Measurements from ENCODE around the gene ACAA2. TPM values are rescaled to one million over a fixed set of nuclear protein-coding genes. Genes with fewer than 3 reads are reported as not detected.
A peak's percentile ranks its signal among the peaks of the same experiment; 100 is the strongest.

The ACAA2 gene
- total and polyA plus RNA-seq, 4 donors, result 35.2 to 52.8 (median 44.9) TPM

- Histone ChIP-seq H3K27ac (ENCODE audit: low read depth in 1 of 2, low read length in 1 of 2) (no peak overlapping the region), H3K27me3 (ENCODE audit: control insufficient read depth in 3 of 3, insufficient read depth in 3 of 3, low read length in 2 of 3) (no peaks in the 10 kb centered on the region), H3K9ac (ENCODE audit: insufficient read depth in 1 of 2, low read length in 2 of 2) (no peak overlapping the region), H3K4me1 (ENCODE audit: control insufficient read depth in 5 of 5, insufficient read depth in 5 of 5, low read length in 5 of 5) (peaks cover 0 to 10% (median 0%) of the 10 kb centered on the region in 5 donors), H3K36me3 (ENCODE audit: control insufficient read depth in 4 of 4, insufficient read depth in 4 of 4, low read length in 4 of 4) (peaks cover 0 to 4% (median 0%) of the 10 kb centered on the region in 4 donors), H3K4me3 (no peak overlapping the region), H3K9me3 (ENCODE audit: control insufficient read depth in 4 of 4, insufficient read depth in 3 of 4, low read length in 3 of 4) (no peaks in the 10 kb centered on the region)
- WGBS, 2 donors, result 63 to 67% methylated on average over 3 of the region's 3 CpGs
- DNase-seq (peak in 1 of 3 donors; percentile 29), ATAC-seq (ENCODE audit: insufficient read depth, low FRiP score) (no peak)
- TF ChIP-seq, protein P1, sequence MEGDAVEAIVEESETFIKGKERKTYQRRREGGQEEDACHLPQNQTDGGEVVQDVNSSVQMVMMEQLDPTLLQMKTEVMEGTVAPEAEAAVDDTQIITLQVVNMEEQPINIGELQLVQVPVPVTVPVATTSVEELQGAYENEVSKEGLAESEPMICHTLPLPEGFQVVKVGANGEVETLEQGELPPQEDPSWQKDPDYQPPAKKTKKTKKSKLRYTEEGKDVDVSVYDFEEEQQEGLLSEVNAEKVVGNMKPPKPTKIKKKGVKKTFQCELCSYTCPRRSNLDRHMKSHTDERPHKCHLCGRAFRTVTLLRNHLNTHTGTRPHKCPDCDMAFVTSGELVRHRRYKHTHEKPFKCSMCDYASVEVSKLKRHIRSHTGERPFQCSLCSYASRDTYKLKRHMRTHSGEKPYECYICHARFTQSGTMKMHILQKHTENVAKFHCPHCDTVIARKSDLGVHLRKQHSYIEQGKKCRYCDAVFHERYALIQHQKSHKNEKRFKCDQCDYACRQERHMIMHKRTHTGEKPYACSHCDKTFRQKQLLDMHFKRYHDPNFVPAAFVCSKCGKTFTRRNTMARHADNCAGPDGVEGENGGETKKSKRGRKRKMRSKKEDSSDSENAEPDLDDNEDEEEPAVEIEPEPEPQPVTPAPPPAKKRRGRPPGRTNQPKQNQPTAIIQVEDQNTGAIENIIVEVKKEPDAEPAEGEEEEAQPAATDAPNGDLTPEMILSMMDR (IDR thresholded peaks at IDR 0.05; ENCODE audit: control extremely low read depth, extremely low read depth), result no peak
These were observed 48.3 kb upstream of the ACAA2 start for GRCh38 chr18:49861659-49862058.

DNA sequence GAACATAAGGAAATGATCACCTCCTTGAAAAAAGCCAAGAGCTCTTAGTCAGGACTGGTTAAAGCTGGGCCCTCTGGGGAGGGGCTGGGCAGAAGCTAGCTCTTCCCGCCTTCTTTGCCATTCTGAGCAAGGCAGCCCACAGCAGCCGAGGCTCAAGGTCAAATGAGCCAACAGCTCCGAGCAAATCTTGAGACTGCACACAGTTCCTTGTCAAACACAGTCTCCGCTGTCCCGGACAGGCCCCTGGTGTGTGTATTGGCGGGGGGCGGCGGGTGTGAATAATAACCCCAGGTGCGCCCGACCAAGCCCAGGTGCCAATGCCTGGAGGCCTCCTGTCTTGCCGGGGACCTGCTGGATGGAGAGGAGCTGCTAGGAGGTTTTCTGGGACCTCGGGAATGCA is 46.4 kb upstream of the ACAA2 start:
- TF ChIP-seq, protein P1 (IDR thresholded peaks at IDR 0.05; ENCODE audit: control extremely low read depth, extremely low read depth), result no peak
- Histone ChIP-seq H3K9ac (ENCODE audit: insufficient read depth in 1 of 2, low read length in 2 of 2) (no peak overlapping the region), H3K27me3 (ENCODE audit: control insufficient read depth in 3 of 3, insufficient read depth in 3 of 3, low read length in 2 of 3) (no peaks in the 10 kb centered on the region), H3K27ac (ENCODE audit: low read depth in 1 of 2, low read length in 1 of 2) (peak overlapping the region in 1 of 2 donors; percentile 51), H3K36me3 (ENCODE audit: control insufficient read depth in 4 of 4, insufficient read depth in 4 of 4, low read length in 4 of 4) (peaks cover 0 to 4% (median 0%) of the 10 kb centered on the region in 4 donors), H3K4me1 (ENCODE audit: control insufficient read depth in 5 of 5, insufficient read depth in 5 of 5, low read length in 5 of 5) (peaks cover 0 to 10% (median 0%) of the 10 kb centered on the region in 5 donors), H3K9me3 (ENCODE audit: control insufficient read depth in 4 of 4, insufficient read depth in 3 of 4, low read length in 3 of 4) (no peaks in the 10 kb centered on the region), H3K4me3 (no peak overlapping the region)
- no peak for ATAC-seq (ENCODE audit: insufficient read depth, low FRiP score)
- 86 to 90% methylated on average over 12 of the region's 12 CpGs for WGBS, 2 donors
- DNase-seq, result peak in 1 of 3 donors; percentile 9

GRCh38 chr18:49859021-49859359 is 45.7 kb upstream of the ACAA2 start:
- no peak for DNase-seq
- Histone ChIP-seq H3K9me3 (ENCODE audit: control insufficient read depth in 4 of 4, insufficient read depth in 3 of 4, low read length in 3 of 4) (no peaks in the 10 kb centered on the region), H3K4me1 (ENCODE audit: control insufficient read depth in 5 of 5, insufficient read depth in 5 of 5, low read length in 5 of 5) (peaks cover 0 to 10% (median 0%) of the 10 kb centered on the region in 5 donors), H3K9ac (ENCODE audit: insufficient read depth in 1 of 2, low read length in 2 of 2) (no peak overlapping the region), H3K36me3 (ENCODE audit: control insufficient read depth in 4 of 4, insufficient read depth in 4 of 4, low read length in 4 of 4) (peaks cover 0 to 4% (median 0%) of the 10 kb centered on the region in 4 donors), H3K27me3 (ENCODE audit: control insufficient read depth in 3 of 3, insufficient read depth in 3 of 3, low read length in 2 of 3) (no peaks in the 10 kb centered on the region), H3K4me3 (no peak overlapping the region), H3K27ac (ENCODE audit: low read depth in 1 of 2, low read length in 1 of 2) (peak overlapping the region in 1 of 2 donors; percentile 51)
- peak; percentile 38 for ATAC-seq (ENCODE audit: insufficient read depth, low FRiP score)
- WGBS, 2 donors, result 54 to 70% methylated on average over 6 of the region's 6 CpGs
- TF ChIP-seq, protein P1 (IDR thresholded peaks at IDR 0.05; ENCODE audit: control extremely low read depth, extremely low read depth), result no peak
